A549 (cell line): ENCODE results near the gene KLK4. TPM values are rescaled to one million over a fixed set of nuclear protein-coding genes. Genes with fewer than 3 reads are reported as not detected.

ENCODE experiments used
- ATAC-seq, 2 experiments: fragments of 200-7000 bp in 1 of 2; fragments of >200 bp in 1 of 2; cut with Nextera tagmentation in 1 of 2; cut with Tn5 transposase in 1 of 2; 3 replicates each; pipeline versions ENCODE4 v1.8.0 to v1.9.1; 2018 to 2020; ENCODE audit warnings: mild to moderate bottlenecking in 1 of 2, moderate library complexity in 1 of 2
- CTCF ChIA-PET: fragments of 300-600 bp; sonication (Branson Sonifier 250); formaldehyde crosslinking; extraction: SDS; loops from one replicate; lab custom pipeline; 2021; ENCODE audit warnings: antibody characterized with exemption, inconsistent platforms; lab: Yijun Ruan, JAX
- POLR2A ChIA-PET: fragments of 350-600 bp; formaldehyde crosslinking; extraction: SDS; loops from one replicate; lab custom pipeline; 2021; ENCODE audit warnings: antibody characterized with exemption, inconsistent platforms; lab: Yijun Ruan, JAX
- DNase-seq, 2 experiments: peaks; one replicate each; pipeline versions ENCODE4 v3.0.0 to v3.0.0-alpha.2; 2011 to 2016; ENCODE audit warnings: low read depth in 1 of 2, low spot score in 1 of 2
- FAIRE-seq: peaks from 2 replicates; lab custom pipeline; 2011; peaks lifted over from hg19 to GRCh38; lab: Jason Lieb, UNC
- H3K27ac ChIP-seq, 2 experiments: fragments of >200 bp; sonication (Bioruptor Twin); formaldehyde crosslinking; 3 replicates each; pipeline ENCODE4 v1.5.1; 2016 to 2017
- H3K4me1 ChIP-seq: fragments of >200 bp; sonication (Bioruptor Twin); formaldehyde crosslinking; 3 replicates; pipeline ENCODE4 v1.6.1; 2016
- H3K4me2 ChIP-seq: fragments of >200 bp; sonication (Bioruptor Twin); formaldehyde crosslinking; 3 replicates; pipeline ENCODE4 v1.6.1; 2016
- H3K4me3 ChIP-seq: fragments of >200 bp; sonication (Bioruptor Twin); formaldehyde crosslinking; 3 replicates; pipeline ENCODE4 v1.5.1; 2016
- H3K9me3 ChIP-seq: fragments of >200 bp; sonication (Bioruptor Twin); formaldehyde crosslinking; 3 replicates; pipeline ENCODE4 v1.6.1; 2016
- BHLHE40 ChIP-seq: IDR thresholded peaks from 2 replicates; pipeline ENCODE4 v1.6.1; 2012; ENCODE audit warnings: low read depth, low read length, inconsistent platforms
- KDM5A ChIP-seq: fragments of 200-600 bp; sonication (generic); IDR thresholded peaks from 2 replicates; pipeline ENCODE4 v1.6.1; 2016; ENCODE audit warnings: antibody characterized with exemption, mild to moderate bottlenecking
- WGBS: methylation state at CpG from one replicate; pipeline ENCODE4 v1.1.6; 2017; ENCODE audit errors: missing lambda C conversion rate; 5-methylcytosine and 5-hydroxymethylcytosine counted together
- polyA plus RNA-seq, 4 experiments: library from polyadenylated mRNA; depleted of rRNA in 3 of 4; stranded (reverse); fragments of >200 nt; fragmentation: RNase III in 1 of 4; extraction: RNeasy Plus Mini Kit Qiagen cat#74134 plus additional on column Dnase treatment in 1 of 4; gene quantifications; 2 replicates in 3 of 4; 3 replicates in 1 of 4; pipeline ENCODE4 v1.2.3, GENCODE V29; 2011 to 2017
- TF ChIP-seq, protein P1 (sequence below): fragments of >200 bp; sonication (Bioruptor Twin); formaldehyde crosslinking; IDR thresholded peaks from 3 replicates; pipeline ENCODE4 v1.6.1; 2016

Gene KLK4
- polyA plus RNA-seq, 2 of the 4 experiments (the other 2 are of a cell fraction) = not detected

DNA sequence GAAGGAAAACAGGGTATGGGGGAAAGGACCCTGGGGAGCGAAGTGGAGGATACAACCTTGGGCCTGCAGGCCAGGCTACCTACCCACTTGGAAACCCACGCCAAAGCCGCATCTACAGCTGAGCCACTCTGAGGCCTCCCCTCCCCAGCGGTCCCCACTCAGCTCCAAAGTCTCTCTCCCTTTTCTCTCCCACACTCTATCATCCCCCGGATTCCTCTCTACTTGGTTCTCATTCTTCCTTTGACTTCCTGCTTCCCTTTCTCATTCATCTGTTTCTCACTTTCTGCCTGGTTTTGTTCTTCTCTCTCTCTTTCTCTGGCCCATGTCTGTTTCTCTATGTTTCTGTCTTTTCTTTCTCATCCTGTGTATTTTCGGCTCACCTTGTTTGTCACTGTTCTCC is 53.8 kb downstream of the KLK4 start:
- Histone ChIP-seq H3K27ac (no peak overlapping the region), H3K9me3 (peaks cover 18% of the 10 kb centered on the region), H3K4me3 (no peak overlapping the region), H3K4me2 (no peak overlapping the region), H3K4me1 (no peaks in the 10 kb centered on the region)
- WGBS = 44% methylated on average over 6 of the region's 6 CpGs
- TF ChIP-seq, protein P1, sequence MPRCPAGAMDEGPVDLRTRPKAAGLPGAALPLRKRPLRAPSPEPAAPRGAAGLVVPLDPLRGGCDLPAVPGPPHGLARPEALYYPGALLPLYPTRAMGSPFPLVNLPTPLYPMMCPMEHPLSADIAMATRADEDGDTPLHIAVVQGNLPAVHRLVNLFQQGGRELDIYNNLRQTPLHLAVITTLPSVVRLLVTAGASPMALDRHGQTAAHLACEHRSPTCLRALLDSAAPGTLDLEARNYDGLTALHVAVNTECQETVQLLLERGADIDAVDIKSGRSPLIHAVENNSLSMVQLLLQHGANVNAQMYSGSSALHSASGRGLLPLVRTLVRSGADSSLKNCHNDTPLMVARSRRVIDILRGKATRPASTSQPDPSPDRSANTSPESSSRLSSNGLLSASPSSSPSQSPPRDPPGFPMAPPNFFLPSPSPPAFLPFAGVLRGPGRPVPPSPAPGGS = no peak
- TF ChIP-seq BHLHE40 (no peak), KDM5A (no peak)
- POLR2A ChIA-PET = no interaction called here
- no peak for ATAC-seq
- no peak for FAIRE-seq
- CTCF ChIA-PET = interaction anchor here (1.6 kb wide), 1 partner anchor 65 kb away, joined by 4 read pairs; no protein-coding TSS in a partner anchor
- no peak for DNase-seq

Other genes with a start within 250 kb of the KLK4 start
- 0.01 and 0.04 TPM in 2 replicates for gene SHANK1, start 191.6 kb downstream of the KLK4 start, polyA plus RNA-seq (2011; rRNA removed)
- 0.07 to 0.17 TPM (median 0.09 TPM) in 3 replicates for gene SHANK1, start 191.6 kb downstream of the KLK4 start, polyA plus RNA-seq (2017; fragmentation: RNase III; extraction: RNeasy Plus Mini Kit Qiagen cat#74134 plus additional on column Dnase treatment)
- gene CLEC11A, start 188.0 kb downstream of the KLK4 start, polyA plus RNA-seq (2011; rRNA removed) = 1.4 and 1.5 TPM in 2 replicates
- 5.0 to 6.4 TPM (median 6.2 TPM) in 3 replicates for gene CLEC11A, start 188.0 kb downstream of the KLK4 start, polyA plus RNA-seq (2017; fragmentation: RNase III; extraction: RNeasy Plus Mini Kit Qiagen cat#74134 plus additional on column Dnase treatment)
- not detected in 2 replicates for gene GPR32, start 140.9 kb downstream of the KLK4 start, polyA plus RNA-seq (2011; rRNA removed)
- gene GPR32, start 140.9 kb downstream of the KLK4 start, polyA plus RNA-seq (2017; fragmentation: RNase III; extraction: RNeasy Plus Mini Kit Qiagen cat#74134 plus additional on column Dnase treatment) = not detected in 3 replicates
- not detected in 2 replicates for gene ACP4, start 121.0 kb downstream of the KLK4 start, polyA plus RNA-seq (2011; rRNA removed)
- gene ACP4, start 121.0 kb downstream of the KLK4 start, polyA plus RNA-seq (2017; fragmentation: RNase III; extraction: RNeasy Plus Mini Kit Qiagen cat#74134 plus additional on column Dnase treatment) = not detected in 3 replicates
- 0.25 and 0.30 TPM in 2 replicates for gene KLK1, start 87.6 kb downstream of the KLK4 start, polyA plus RNA-seq (2011; rRNA removed)
- not detected in 3 replicates for gene KLK1, start 87.6 kb downstream of the KLK4 start, polyA plus RNA-seq (2017; fragmentation: RNase III; extraction: RNeasy Plus Mini Kit Qiagen cat#74134 plus additional on column Dnase treatment)
- not detected in 2 replicates for gene KLK15, start 77.8 kb downstream of the KLK4 start, polyA plus RNA-seq (2011; rRNA removed)
- not detected in 3 replicates for gene KLK15, start 77.8 kb downstream of the KLK4 start, polyA plus RNA-seq (2017; fragmentation: RNase III; extraction: RNeasy Plus Mini Kit Qiagen cat#74134 plus additional on column Dnase treatment)
- gene KLK3, start 56.5 kb downstream of the KLK4 start, polyA plus RNA-seq (2011; rRNA removed) = not detected in 2 replicates
- gene KLK3, start 56.5 kb downstream of the KLK4 start, polyA plus RNA-seq (2017; fragmentation: RNase III; extraction: RNeasy Plus Mini Kit Qiagen cat#74134 plus additional on column Dnase treatment) = not detected in 3 replicates
- gene KLK2, start 38.0 kb downstream of the KLK4 start, polyA plus RNA-seq (2011; rRNA removed) = 0.42 and 0.49 TPM in 2 replicates
- 0.14 to 0.36 TPM (median 0.21 TPM) in 3 replicates for gene KLK2, start 38.0 kb downstream of the KLK4 start, polyA plus RNA-seq (2017; fragmentation: RNase III; extraction: RNeasy Plus Mini Kit Qiagen cat#74134 plus additional on column Dnase treatment)
- gene KLK5, start 41.6 kb upstream of the KLK4 start, polyA plus RNA-seq (2011; rRNA removed) = not detected in 2 replicates
- not detected in 3 replicates for gene KLK5, start 41.6 kb upstream of the KLK4 start, polyA plus RNA-seq (2017; fragmentation: RNase III; extraction: RNeasy Plus Mini Kit Qiagen cat#74134 plus additional on column Dnase treatment)
- 0.13 TPM in 2 replicates for gene KLK6, start 58.2 kb upstream of the KLK4 start, polyA plus RNA-seq (2011; rRNA removed)
- gene KLK6, start 58.2 kb upstream of the KLK4 start, polyA plus RNA-seq (2017; fragmentation: RNase III; extraction: RNeasy Plus Mini Kit Qiagen cat#74134 plus additional on column Dnase treatment) = not detected in 3 replicates
- gene KLK7, start 72.5 kb upstream of the KLK4 start, polyA plus RNA-seq (2011; rRNA removed) = not detected in 2 replicates
- gene KLK7, start 72.5 kb upstream of the KLK4 start, polyA plus RNA-seq (2017; fragmentation: RNase III; extraction: RNeasy Plus Mini Kit Qiagen cat#74134 plus additional on column Dnase treatment) = not detected in 3 replicates
- gene KLK8, start 90.2 kb upstream of the KLK4 start, polyA plus RNA-seq (2011; rRNA removed) = not detected in 2 replicates
- not detected in 3 replicates for gene KLK8, start 90.2 kb upstream of the KLK4 start, polyA plus RNA-seq (2017; fragmentation: RNase III; extraction: RNeasy Plus Mini Kit Qiagen cat#74134 plus additional on column Dnase treatment)
- 0.18 and 0.33 TPM in 2 replicates for gene KLK10, start 108.3 kb upstream of the KLK4 start, polyA plus RNA-seq (2011; rRNA removed)
- 0.05 TPM in 1 of 3 replicates, not detected in the others for gene KLK10, start 108.3 kb upstream of the KLK4 start, polyA plus RNA-seq (2017; fragmentation: RNase III; extraction: RNeasy Plus Mini Kit Qiagen cat#74134 plus additional on column Dnase treatment)
- gene KLK11, start 115.2 kb upstream of the KLK4 start, polyA plus RNA-seq (2011; rRNA removed) = not detected in 2 replicates
- gene KLK11, start 115.2 kb upstream of the KLK4 start, polyA plus RNA-seq (2017; fragmentation: RNase III; extraction: RNeasy Plus Mini Kit Qiagen cat#74134 plus additional on column Dnase treatment) = not detected in 3 replicates
- gene KLK12, start 123.6 kb upstream of the KLK4 start, polyA plus RNA-seq (2011; rRNA removed) = not detected in 2 replicates
- not detected in 3 replicates for gene KLK12, start 123.6 kb upstream of the KLK4 start, polyA plus RNA-seq (2017; fragmentation: RNase III; extraction: RNeasy Plus Mini Kit Qiagen cat#74134 plus additional on column Dnase treatment)
- gene KLK13, start 153.7 kb upstream of the KLK4 start, polyA plus RNA-seq (2011; rRNA removed) = not detected in 2 replicates
- gene KLK13, start 153.7 kb upstream of the KLK4 start, polyA plus RNA-seq (2017; fragmentation: RNase III; extraction: RNeasy Plus Mini Kit Qiagen cat#74134 plus additional on column Dnase treatment) = 0.09 TPM in 1 of 3 replicates, not detected in the others
- gene KLK14, start 171.5 kb upstream of the KLK4 start, polyA plus RNA-seq (2011; rRNA removed) = 0.14 and 0.22 TPM in 2 replicates
- 0.22 to 0.44 TPM in 2 of 3 replicates, not detected in the other for gene KLK14, start 171.5 kb upstream of the KLK4 start, polyA plus RNA-seq (2017; fragmentation: RNase III; extraction: RNeasy Plus Mini Kit Qiagen cat#74134 plus additional on column Dnase treatment)
- 4.1 and 4.5 TPM in 2 replicates for gene CTU1, start 197.0 kb upstream of the KLK4 start, polyA plus RNA-seq (2011; rRNA removed)
- 7.0 to 7.4 TPM (median 7.3 TPM) in 3 replicates for gene CTU1, start 197.0 kb upstream of the KLK4 start, polyA plus RNA-seq (2017; fragmentation: RNase III; extraction: RNeasy Plus Mini Kit Qiagen cat#74134 plus additional on column Dnase treatment)
- gene SIGLEC9, start 213.5 kb upstream of the KLK4 start, polyA plus RNA-seq (2011; rRNA removed) = not detected in 2 replicates
- not detected in 3 replicates for gene SIGLEC9, start 213.5 kb upstream of the KLK4 start, polyA plus RNA-seq (2017; fragmentation: RNase III; extraction: RNeasy Plus Mini Kit Qiagen cat#74134 plus additional on column Dnase treatment)
- not detected in 2 replicates for gene SIGLEC7, start 230.9 kb upstream of the KLK4 start, polyA plus RNA-seq (2011; rRNA removed)
- gene SIGLEC7, start 230.9 kb upstream of the KLK4 start, polyA plus RNA-seq (2017; fragmentation: RNase III; extraction: RNeasy Plus Mini Kit Qiagen cat#74134 plus additional on column Dnase treatment) = not detected in 3 replicates